ENCODE data around the gene LLGL2. TPM values are rescaled to one million over a fixed set of nuclear protein-coding genes. Genes with fewer than 3 reads are reported as not detected.

Gene LLGL2
- total RNA-seq, 4 donors from 2014 or later: 40.0 to 101 (median 67.3) TPM

- intact Hi-C loops (cut with DNase I): loop anchor here (10.0 kb wide), 2 partner anchors 177 to 253 kb away; no protein-coding TSS in a partner anchor
- H3K4me3 ChIP-seq: no peak overlapping the region
- DNase-seq: no peak
- H3K4me1 ChIP-seq: peaks cover 0 to 55% (median 0%) of the 10 kb centered on the region in 3 donors
- no peaks in the 10 kb centered on the region for H3K9me3 ChIP-seq
- H3K27ac ChIP-seq: peak overlapping the region in 3 of 4 donors; percentile 20 to 55 (median 36)
- 92% methylated on average over 2 of the region's 40 CpGs; no CpG with 5 or more reads in 1 of the 2 donors for WGBS, 2 donors
- no peak for TF ChIP-seq POLR2A (IDR thresholded peaks at IDR 0.05)
- TF ChIP-seq CTCF (IDR thresholded peaks at IDR 0.05): no peak
- no peaks in the 10 kb centered on the region for H3K27me3 ChIP-seq
- H3K36me3 ChIP-seq: peaks cover 8 to 100% (median 22%) of the 10 kb centered on the region in 3 donors
These were observed 23.3 kb upstream of the LLGL2 start for GRCh38 chr17:75502072-75502720.

- Histone ChIP-seq H3K9me3 (no peaks in the 10 kb centered on the region), H3K4me1 (peaks cover 0 to 60% (median 0%) of the 10 kb centered on the region in 3 donors), H3K4me3 (no peak overlapping the region), H3K27ac (peak overlapping the region in 1 of 4 donors; percentile 20), H3K36me3 (peaks cover 12 to 100% (median 17%) of the 10 kb centered on the region in 3 donors), H3K27me3 (no peaks in the 10 kb centered on the region)
- TF ChIP-seq CTCF (IDR thresholded peaks at IDR 0.05): no peak
- no peak for TF ChIP-seq POLR2A (IDR thresholded peaks at IDR 0.05)
- no peak for DNase-seq
- intact Hi-C loops (cut with DNase I): loop anchor here (10.0 kb wide), 2 partner anchors 178 to 252 kb away; no protein-coding TSS in a partner anchor
- WGBS, 2 donors: 100% methylated on average over 2 to 5 of the region's 25 CpGs
These were observed 22.7 kb upstream of the LLGL2 start for GRCh38 chr17:75502721-75503329.

GRCh38 chr17:75503337-75503950, 22.1 kb upstream of the LLGL2 start:
- Histone ChIP-seq H3K9me3 (no peaks in the 10 kb centered on the region), H3K4me1 (peaks cover 0 to 63% (median 0%) of the 10 kb centered on the region in 3 donors), H3K27me3 (no peaks in the 10 kb centered on the region), H3K36me3 (peaks cover 12 to 100% (median 17%) of the 10 kb centered on the region in 3 donors), H3K27ac (peak overlapping the region in 1 of 4 donors; percentile 17), H3K4me3 (no peak overlapping the region)
- no peak for DNase-seq
- intact Hi-C loops (cut with DNase I): loop anchor here (10.0 kb wide), 2 partner anchors 179 to 251 kb away; no protein-coding TSS in a partner anchor
- TF ChIP-seq CTCF (IDR thresholded peaks at IDR 0.05): no peak
- WGBS, 2 donors: 93% methylated on average over 3 of the region's 23 CpGs; no CpG with 5 or more reads in 1 of the 2 donors

GRCh38 chr17:75503976-75504346, 21.5 kb upstream of the LLGL2 start:
- TF ChIP-seq CTCF (IDR thresholded peaks at IDR 0.05): no peak
- no peak for TF ChIP-seq POLR2A (IDR thresholded peaks at IDR 0.05)
- peak overlapping the region in 1 of 4 donors; percentile 17 for H3K27ac ChIP-seq
- H3K4me1 ChIP-seq: peaks cover 0 to 63% (median 2%) of the 10 kb centered on the region in 3 donors
- no peak for DNase-seq
- 100% methylated on average over 1 of the region's 13 CpGs; no CpG with 5 or more reads in 1 of the 2 donors for WGBS, 2 donors
- no peak overlapping the region for H3K4me3 ChIP-seq
- intact Hi-C loops (cut with DNase I): loop anchor here (10.0 kb wide), 2 partner anchors 179 to 251 kb away; no protein-coding TSS in a partner anchor
- peaks cover 12 to 100% (median 17%) of the 10 kb centered on the region in 3 donors for H3K36me3 ChIP-seq
- no peaks in the 10 kb centered on the region for H3K9me3 ChIP-seq
- H3K27me3 ChIP-seq: no peaks in the 10 kb centered on the region

All from esophagus squamous epithelium (tissue), 5 donors.